ENCODE data around the gene IMP4. TPM values are rescaled to one million over a fixed set of nuclear protein-coding genes. Genes with fewer than 3 reads are reported as not detected.

IMP4 gene
- polyA plus RNA-seq, 4 donors, result 25.1 to 43.3 (median 34.6) TPM

- no peak for DNase-seq (ENCODE audit: low read depth in 4 of 4, low spot score in 3 of 4)
Observed at GRCh38 chr2:130391872-130392670, 49.4 kb downstream of the IMP4 start.

DNA sequence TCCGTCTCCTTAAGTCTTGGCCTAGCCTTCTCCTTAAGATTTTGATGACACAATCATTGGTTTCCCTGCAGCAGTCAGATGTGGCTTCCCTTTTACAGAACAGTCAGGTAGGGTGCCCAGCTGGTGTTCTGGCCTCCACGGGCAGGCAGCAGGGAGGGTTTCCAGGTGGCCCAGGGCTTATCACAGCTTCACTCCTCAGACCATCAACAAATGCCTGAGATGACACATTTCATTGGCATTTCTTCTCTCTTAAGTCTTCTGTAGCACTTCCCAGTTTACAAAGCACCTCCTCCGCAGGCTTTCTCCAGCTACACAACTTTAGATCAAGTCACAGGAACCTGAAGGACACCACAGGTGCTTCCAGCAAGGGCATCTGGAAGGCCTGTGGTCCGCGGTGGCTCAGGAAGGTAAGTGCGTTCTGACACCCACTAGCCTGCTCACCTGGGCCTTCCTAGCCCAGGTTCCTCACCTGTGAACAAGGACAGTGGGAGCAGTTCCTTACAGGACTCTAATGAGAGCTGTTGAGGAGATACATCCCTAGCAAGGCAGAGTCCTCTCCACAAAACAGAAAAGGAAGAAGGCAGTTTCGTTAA is 50.7 kb downstream of the IMP4 start:
- DNase-seq (ENCODE audit: low read depth in 4 of 4, low spot score in 3 of 4), result no peak

Other genes with a start within 250 kb of the IMP4 start
- under 1 TPM in 3 of 4 donors, not detected in 1; 0.06 to 0.07 (median 0.06) TPM for gene POTEF, start 213.7 kb upstream of the IMP4 start, polyA plus RNA-seq (ENCODE audit: insufficient read length in 4 of 4)
- 10 to 100 TPM in 3 of 4 donors, 1 to 10 TPM in 1; 5.2 to 23.5 (median 12.5) TPM for gene CCDC74B, start 197.8 kb upstream of the IMP4 start, polyA plus RNA-seq (ENCODE audit: insufficient read length in 4 of 4)
- 10 to 100 TPM; 52.5 to 85.1 (median 59.8) TPM for gene SMPD4, start 161.3 kb upstream of the IMP4 start, polyA plus RNA-seq (ENCODE audit: insufficient read length in 4 of 4)
- gene MZT2B, start 160.6 kb upstream of the IMP4 start, polyA plus RNA-seq (ENCODE audit: insufficient read length in 4 of 4), result 100 to 1,000 TPM in 2 of 4 donors, 10 to 100 TPM in 2; 71.6 to 198 (median 99.0) TPM
- gene TUBA3E, start 144.5 kb upstream of the IMP4 start, polyA plus RNA-seq (ENCODE audit: insufficient read length in 4 of 4), result under 1 TPM in 1 of 4 donors, not detected in 3; 0.33 TPM
- 10 to 100 TPM; 22.0 to 35.8 (median 28.2) TPM for gene PTPN18, start 13.2 kb downstream of the IMP4 start, polyA plus RNA-seq (ENCODE audit: insufficient read length in 4 of 4)
- under 1 TPM in 2 of 4 donors, not detected in 2; 0.10 to 0.27 TPM for gene POTEI, start 166.4 kb downstream of the IMP4 start, polyA plus RNA-seq (ENCODE audit: insufficient read length in 4 of 4)
- gene CFC1B, start 178.3 kb downstream of the IMP4 start, polyA plus RNA-seq (ENCODE audit: insufficient read length in 4 of 4), result not detected